HepG2 (cell line): ENCODE results near the gene IGF2BP1. TPM values are rescaled to one million over a fixed set of nuclear protein-coding genes. Genes with fewer than 3 reads are reported as not detected.

Experiments used
- E2F2 ChIP-seq: sonication (generic); formaldehyde crosslinking; IDR thresholded peaks from 2 replicates; pipeline ENCODE4 v1.4.0; 2020; ENCODE audit warnings: missing genetic modification reagents, borderline replicate concordance
- KLF9 ChIP-seq: IDR thresholded peaks from 2 replicates; pipeline ENCODE4 v1.6.1; 2016; ENCODE audit warnings: low read depth
- MEIS2 ChIP-seq: sonication (generic); formaldehyde crosslinking; IDR thresholded peaks from 2 replicates; pipeline ENCODE4 v1.9.0; 2021; ENCODE audit warnings: mild to moderate bottlenecking, missing genetic modification reagents
- PCBP2 ChIP-seq: fragments of 200-400 bp; formaldehyde crosslinking; optimal IDR thresholded peaks from 2 replicates; pipeline ENCODE3; 2018; ENCODE audit warnings: low read length, low read depth; ENCODE audit not compliant: poor library complexity, severe bottlenecking
- PRDM15 ChIP-seq: sonication (generic); formaldehyde crosslinking; IDR thresholded peaks from 2 replicates; pipeline ENCODE4 v1.4.0; 2020; ENCODE audit warnings: missing genetic modification reagents
- SMARCC2 ChIP-seq: fragments of 450-650 bp; IDR thresholded peaks from 2 replicates; pipeline ENCODE4 v1.6.1; 2017; ENCODE audit warnings: antibody characterized with exemption, mild to moderate bottlenecking
- TFAP4 ChIP-seq: sonication (generic); IDR thresholded peaks from 2 replicates; pipeline ENCODE4 v1.6.1; 2016; ENCODE audit warnings: low read depth, borderline replicate concordance
- XBP1 ChIP-seq: sonication (generic); formaldehyde crosslinking; IDR thresholded peaks from 2 replicates; pipeline ENCODE4 v1.5.0; 2020; ENCODE audit warnings: missing genetic modification reagents
- ZBTB10 ChIP-seq: sonication (generic); formaldehyde crosslinking; IDR thresholded peaks from 2 replicates; pipeline ENCODE4 v1.4.0; 2020; ENCODE audit warnings: missing genetic modification reagents, borderline replicate concordance
- ZBTB20 ChIP-seq: sonication (generic); formaldehyde crosslinking; IDR thresholded peaks from 2 replicates; pipeline ENCODE4 v1.8.1; 2023; ENCODE audit warnings: missing genetic modification reagents, low read depth, mild to moderate bottlenecking, borderline replicate concordance
- ZBTB21 ChIP-seq: sonication (generic); formaldehyde crosslinking; IDR thresholded peaks from 2 replicates; pipeline ENCODE4 v1.4.0; 2020; ENCODE audit warnings: missing genetic modification reagents
- ZBTB38 ChIP-seq: sonication (generic); formaldehyde crosslinking; IDR thresholded peaks from 2 replicates; pipeline ENCODE4 v1.5.1; 2020; ENCODE audit warnings: mild to moderate bottlenecking, missing genetic modification reagents
- ZBTB7B ChIP-seq: sonication (generic); formaldehyde crosslinking; IDR thresholded peaks from 2 replicates; pipeline ENCODE4 v1.4.0; 2020; ENCODE audit warnings: missing genetic modification reagents
- ZNF138 ChIP-seq: sonication (generic); formaldehyde crosslinking; IDR thresholded peaks from 2 replicates; pipeline ENCODE4 v1.5.0; 2020; ENCODE audit warnings: mild to moderate bottlenecking, low read depth, missing genetic modification reagents
- ZNF431 ChIP-seq: sonication (generic); formaldehyde crosslinking; IDR thresholded peaks from 2 replicates; pipeline ENCODE4 v1.9.0; 2022; ENCODE audit warnings: missing genetic modification reagents, low read depth, mild to moderate bottlenecking, borderline replicate concordance
- ZXDC ChIP-seq: sonication (generic); formaldehyde crosslinking; IDR thresholded peaks from 2 replicates; pipeline ENCODE4 v1.5.0; 2020; ENCODE audit warnings: mild to moderate bottlenecking, missing genetic modification reagents
- polyA plus RNA-seq, 8 experiments: library from polyadenylated mRNA; depleted of rRNA in 3 of 8; stranded (reverse) in 7 of 8; unstranded in 1 of 8; fragments of >200 nt; fragmentation: Illumina TruSeq in 4 of 8; extraction: Trizol in 4 of 8; gene quantifications; 2 replicates each; pipeline versions ENCODE4 v1.2.1 to v1.2.3, GENCODE V29; 2011 to 2016; ENCODE audit warnings: low read depth in 4 of 8, missing spikeins in 1 of 8, mixed read lengths in 1 of 8; ENCODE audit not compliant: insufficient read depth in 1 of 8
- total RNA-seq, 5 experiments: library from RNA; depleted of rRNA; stranded (reverse); fragments of >200 nt; fragmentation: Illumina TruSeq; extraction: Trizol; gene quantifications; 2 replicates each; pipeline ENCODE4 v1.2.3, GENCODE V29; 2016; ENCODE audit warnings: low read depth in 1 of 5

Gene IGF2BP1
- total and polyA plus RNA-seq, 2 of the 13 experiments (the other 11 are each of a cell fraction or from before 2014, with no cell fraction given): 29.7 to 75.1 TPM

- TF ChIP-seq PCBP2 (no peak), ZBTB10 (CRISPR knock-in tag) (no peak), ZBTB20 (CRISPR knock-in tag) (no peak), ZNF431 (CRISPR knock-in tag) (no peak), XBP1 (CRISPR knock-in tag) (no peak), MEIS2 (CRISPR knock-in tag) (no peak), ZBTB7B (0 out of 2 replicates have a peak, but pooled peaks have one; percentile 18), TFAP4 (no peak), KLF9 (CRISPR knock-in tag) (no peak), ZBTB38 (peak; percentile 47; the same call in 1 of the 2 replicates), ZXDC (CRISPR knock-in tag) (no peak), ZNF138 (no peak), SMARCC2 (no peak), ZBTB21 (CRISPR knock-in tag) (no peak), PRDM15 (CRISPR knock-in tag) (no peak), E2F2 (no peak)
Measured at GRCh38 chr17:49079840-49080663, 82.9 kb downstream of the IGF2BP1 start (continued).
